ENCODE measurements around the gene HNRNPLL.

- no peak for TF ChIP-seq CTCF (IDR thresholded peaks at IDR 0.05)
- no peak for TF ChIP-seq POLR2A (IDR thresholded peaks at IDR 0.05)
Observed at GRCh38 chr2:38516122-38516521, 86.6 kb downstream of the HNRNPLL start.

Measured in testis (tissue), 2 donors.